Thymus (tissue), 11 donors: ENCODE data around the gene DEDD2. TPM values are rescaled to one million over a fixed set of nuclear protein-coding genes. Genes with fewer than 3 reads are reported as not detected.

Source experiments
- DNase-seq, 9 donors: peaks; one replicate each; pipeline ENCODE4 v3.0.0-alpha.2; 2013; ENCODE audit warnings: low spot score in 9 of 9, low read depth in 6 of 9, missing footprints in 1 of 9
- H3K27ac ChIP-seq, 2 donors: one replicate each; pipeline ENCODE4 v1.5.1; 2013; ENCODE audit warnings: control low read depth in 1 of 2, low read depth in 1 of 2, low read length in 1 of 2, mild to moderate bottlenecking in 1 of 2, moderate library complexity in 1 of 2
- H3K27me3 ChIP-seq, 2 donors: one replicate each; pipeline ENCODE4 v1.5.1; 2013; ENCODE audit warnings: low read length in 1 of 2; ENCODE audit not compliant: control insufficient read depth in 2 of 2, insufficient read depth in 1 of 2
- H3K36me3 ChIP-seq, 2 donors: one replicate each; pipeline ENCODE4 v1.5.1; 2013; ENCODE audit warnings: low read length in 1 of 2, mild to moderate bottlenecking in 1 of 2, moderate library complexity in 1 of 2; ENCODE audit not compliant: control insufficient read depth in 2 of 2, insufficient read depth in 2 of 2
- H3K4me1 ChIP-seq, 2 donors: one replicate each; pipeline ENCODE4 v1.5.1; 2013; ENCODE audit warnings: low read length in 2 of 2; ENCODE audit not compliant: control insufficient read depth in 2 of 2, insufficient read depth in 2 of 2
- H3K4me3 ChIP-seq, 2 donors: one replicate each; pipeline ENCODE4 v1.5.1; 2013; ENCODE audit warnings: low read length in 2 of 2, control low read depth in 1 of 2, mild to moderate bottlenecking in 1 of 2
- H3K9me3 ChIP-seq, 2 donors: one replicate each; pipeline ENCODE4 v1.5.1; 2013; ENCODE audit warnings: low read length in 1 of 2, mild to moderate bottlenecking in 1 of 2; ENCODE audit not compliant: control insufficient read depth in 2 of 2, insufficient read depth in 1 of 2
- WGBS: extraction: QIAGEN DNeasy Blood & Tissue Kit; methylation state at CpG from one replicate; pipeline ENCODE4 v1.1.7; 2013; 5-methylcytosine and 5-hydroxymethylcytosine counted together
- polyA plus RNA-seq: library from polyadenylated mRNA; stranded (reverse); fragments of 200-250 nt; gene quantifications from one replicate; pipeline ENCODE4 v1.2.3, GENCODE V29; 2013
- total RNA-seq: library from RNA; stranded (reverse); fragments of 120-200 nt; gene quantifications from one replicate; pipeline ENCODE4 v1.2.4, GENCODE V29; 2013
- donor health status: healthy.

The DEDD2 gene
- total and polyA plus RNA-seq, 2 donors: 30.1 to 36.9 TPM

DNA sequence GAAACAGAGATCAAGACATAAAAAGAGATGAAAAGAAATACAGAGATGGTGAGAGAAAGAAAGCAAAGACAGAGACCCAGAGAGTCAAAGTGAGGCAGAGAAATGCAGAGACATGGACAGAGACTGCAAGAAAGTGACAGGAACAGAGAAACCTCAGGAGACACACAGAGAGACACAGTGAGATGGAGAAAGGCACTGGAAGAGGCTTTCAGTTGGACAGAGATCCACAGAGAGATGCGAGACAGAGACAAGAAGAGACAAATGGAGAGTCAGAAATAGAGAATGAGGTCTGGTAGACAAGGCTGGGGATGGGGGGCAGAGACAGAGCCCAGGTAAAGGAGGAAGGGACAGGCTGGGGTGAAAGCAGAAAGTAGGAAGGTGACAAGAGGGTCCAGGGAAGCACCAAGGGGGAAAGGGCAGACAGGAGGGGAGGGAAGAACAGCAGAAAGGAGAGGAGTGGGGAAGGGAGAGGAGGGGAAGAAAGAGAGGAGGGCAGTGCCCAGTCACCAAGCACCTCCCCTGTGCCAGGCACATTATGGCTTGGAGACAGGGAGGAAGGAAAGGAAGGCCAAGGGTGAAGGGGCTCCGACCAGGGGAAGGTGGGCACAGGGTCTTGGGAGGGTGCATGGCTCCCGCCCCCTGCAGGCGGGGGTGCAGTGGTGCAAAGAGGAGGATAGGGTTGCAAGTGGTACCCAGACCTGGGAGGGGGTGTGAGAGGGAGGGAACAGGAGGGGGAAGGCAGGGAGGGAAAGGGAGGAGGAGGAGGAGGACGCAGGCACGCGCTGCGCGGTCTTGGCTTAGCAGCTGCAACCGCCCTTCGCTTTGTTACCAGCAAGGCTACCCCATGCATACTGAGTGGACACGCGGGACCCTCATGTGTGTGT, 38.4 kb downstream of the DEDD2 start:
- H3K27ac ChIP-seq: no peak overlapping the region
- no peak for DNase-seq
- no peaks in the 10 kb centered on the region for H3K36me3 ChIP-seq
- H3K9me3 ChIP-seq: peaks cover 0 to 4% of the 10 kb centered on the region in 2 donors
- peaks cover 10 to 33% of the 10 kb centered on the region in 2 donors for H3K4me1 ChIP-seq
- H3K27me3 ChIP-seq: peaks cover 39 to 85% of the 10 kb centered on the region in 2 donors
- no peak overlapping the region for H3K4me3 ChIP-seq
- WGBS: 17% methylated on average over 13 of the region's 13 CpGs

DNA sequence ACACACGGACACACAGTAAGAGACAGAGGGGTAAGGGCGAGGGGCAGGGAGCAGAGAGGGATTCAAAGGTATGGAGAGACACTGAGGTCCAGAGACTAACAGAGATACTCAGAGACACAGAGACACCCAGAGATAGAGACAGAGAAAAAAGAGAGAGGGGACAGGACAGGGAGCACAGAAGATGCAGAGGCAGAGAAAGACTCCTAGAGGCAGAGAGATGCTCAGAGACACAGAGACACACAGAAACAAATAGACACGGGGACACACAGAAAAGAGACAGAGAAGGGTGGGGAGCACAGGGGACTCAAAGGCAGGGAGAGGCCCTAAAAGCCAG, 39.8 kb downstream of the DEDD2 start:
- Histone ChIP-seq H3K27ac (no peak overlapping the region), H3K4me3 (no peak overlapping the region), H3K27me3 (peaks cover 42 to 93% of the 10 kb centered on the region in 2 donors), H3K4me1 (peaks cover 10 to 33% of the 10 kb centered on the region in 2 donors), H3K36me3 (no peaks in the 10 kb centered on the region), H3K9me3 (peaks cover 0 to 4% of the 10 kb centered on the region in 2 donors)
- WGBS: 45% methylated on average over 3 of the region's 3 CpGs
- DNase-seq: no peak

DNA sequence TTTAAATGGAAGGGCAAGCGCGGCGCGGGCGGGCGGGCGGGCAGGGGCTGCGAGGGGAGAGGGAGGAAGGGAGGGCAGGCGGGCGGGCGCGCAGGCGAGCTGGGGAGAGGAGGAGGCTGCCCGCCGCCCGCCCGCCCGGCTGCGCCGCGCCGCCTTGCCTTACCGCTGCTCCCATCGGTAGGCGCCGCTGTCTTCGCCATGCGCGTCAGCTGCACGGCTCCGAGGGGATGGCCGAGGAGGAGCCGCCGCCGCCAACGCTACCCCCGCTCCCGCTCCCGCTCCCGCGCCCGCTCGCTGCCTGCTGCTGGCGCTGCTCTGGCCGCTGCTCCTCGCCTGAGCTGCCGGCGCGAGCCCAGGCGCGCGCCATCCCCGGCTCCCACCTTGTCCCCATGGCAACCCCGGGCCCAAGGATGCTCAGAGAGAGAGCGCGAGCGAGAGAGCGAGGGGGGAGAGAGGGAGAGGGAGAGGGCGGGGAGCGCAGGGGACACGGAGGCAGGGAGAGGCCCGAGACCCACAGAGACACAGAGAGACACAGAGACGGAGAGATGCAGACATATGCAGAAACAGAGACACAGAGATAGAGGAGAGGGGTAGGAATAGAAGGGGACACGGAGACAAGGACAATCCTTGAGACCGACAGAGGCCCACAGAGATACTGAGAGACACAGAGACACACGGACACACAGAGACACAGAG, 40.3 kb downstream of the DEDD2 start:
- peak in 4 of 9 donors; percentile 51 to 79 (median 68) for DNase-seq
- WGBS: 1% methylated on average over 63 of the region's 66 CpGs
- peaks cover 0 to 4% of the 10 kb centered on the region in 2 donors for H3K9me3 ChIP-seq
- H3K27ac ChIP-seq: no peak overlapping the region
- H3K4me1 ChIP-seq: peaks cover 10 to 33% of the 10 kb centered on the region in 2 donors
- H3K36me3 ChIP-seq: no peaks in the 10 kb centered on the region
- H3K4me3 ChIP-seq: peak overlapping the region in 1 of 2 donors; percentile 54
- H3K27me3 ChIP-seq: peaks cover 42 to 93% of the 10 kb centered on the region in 2 donors

DNA sequence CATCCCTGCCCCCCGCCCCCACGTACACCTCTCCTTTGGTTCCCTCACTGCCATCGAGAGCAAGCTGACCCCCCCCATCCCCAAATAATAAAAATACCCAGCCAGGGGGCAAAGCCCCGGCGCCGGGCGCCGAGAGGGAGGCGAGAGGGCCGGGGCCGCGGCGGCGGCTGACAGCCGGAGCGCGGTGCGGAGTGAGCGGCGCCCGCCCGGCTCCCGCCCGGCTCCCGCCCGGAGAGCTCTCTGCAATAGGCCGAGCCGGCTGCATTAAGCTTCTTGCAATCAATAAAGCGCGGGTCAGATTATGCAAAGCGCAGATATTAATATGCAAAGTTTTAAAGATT, 40.9 kb downstream of the DEDD2 start:
- DNase-seq: no peak
- Histone ChIP-seq H3K4me3 (peak overlapping the region in 1 of 2 donors; percentile 54), H3K36me3 (no peaks in the 10 kb centered on the region), H3K9me3 (peaks cover 0 to 4% of the 10 kb centered on the region in 2 donors), H3K27ac (no peak overlapping the region), H3K4me1 (peaks cover 10 to 33% of the 10 kb centered on the region in 2 donors), H3K27me3 (peaks cover 42 to 90% of the 10 kb centered on the region in 2 donors)
- 1% methylated on average over 31 of the region's 31 CpGs for WGBS

DNA sequence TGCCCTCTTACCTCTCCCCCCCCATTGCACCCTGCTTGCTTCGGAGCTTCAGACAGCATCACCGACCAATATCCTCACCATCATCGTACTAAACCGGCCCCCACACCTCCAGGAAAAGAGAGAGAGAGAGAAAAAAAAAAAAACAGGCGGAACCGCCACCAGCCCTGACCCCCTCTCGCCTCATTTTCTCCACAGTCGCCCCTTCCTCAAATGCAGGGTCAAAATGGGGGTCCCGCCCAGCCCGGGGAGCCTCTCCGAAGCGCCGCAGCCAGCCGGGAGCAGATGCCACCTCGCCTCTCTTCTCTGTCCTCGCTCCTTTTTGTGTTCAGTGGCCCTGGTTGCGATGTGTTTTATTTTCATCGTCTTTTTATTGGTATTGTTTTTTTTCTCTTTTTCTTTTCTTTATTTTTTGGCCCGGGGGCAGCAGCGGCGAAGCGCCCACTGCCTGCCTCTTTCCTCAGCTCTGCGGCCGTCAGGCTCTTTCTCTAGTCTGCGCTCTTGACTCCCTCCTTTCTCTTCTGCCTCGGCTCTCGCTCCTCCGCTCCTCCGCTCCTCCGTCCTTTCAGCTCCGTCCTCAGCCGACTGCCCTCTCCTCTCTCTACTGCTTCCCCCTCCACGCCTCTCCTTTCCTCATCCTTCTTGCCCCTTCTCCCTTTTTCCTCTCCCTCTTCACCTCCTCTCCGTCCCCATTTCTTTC, 41.4 kb downstream of the DEDD2 start:
- H3K27me3 ChIP-seq: peaks cover 42 to 88% of the 10 kb centered on the region in 2 donors
- 4% methylated on average over 34 of the region's 34 CpGs for WGBS
- H3K4me3 ChIP-seq: peak overlapping the region in 1 of 2 donors; percentile 54

DNA sequence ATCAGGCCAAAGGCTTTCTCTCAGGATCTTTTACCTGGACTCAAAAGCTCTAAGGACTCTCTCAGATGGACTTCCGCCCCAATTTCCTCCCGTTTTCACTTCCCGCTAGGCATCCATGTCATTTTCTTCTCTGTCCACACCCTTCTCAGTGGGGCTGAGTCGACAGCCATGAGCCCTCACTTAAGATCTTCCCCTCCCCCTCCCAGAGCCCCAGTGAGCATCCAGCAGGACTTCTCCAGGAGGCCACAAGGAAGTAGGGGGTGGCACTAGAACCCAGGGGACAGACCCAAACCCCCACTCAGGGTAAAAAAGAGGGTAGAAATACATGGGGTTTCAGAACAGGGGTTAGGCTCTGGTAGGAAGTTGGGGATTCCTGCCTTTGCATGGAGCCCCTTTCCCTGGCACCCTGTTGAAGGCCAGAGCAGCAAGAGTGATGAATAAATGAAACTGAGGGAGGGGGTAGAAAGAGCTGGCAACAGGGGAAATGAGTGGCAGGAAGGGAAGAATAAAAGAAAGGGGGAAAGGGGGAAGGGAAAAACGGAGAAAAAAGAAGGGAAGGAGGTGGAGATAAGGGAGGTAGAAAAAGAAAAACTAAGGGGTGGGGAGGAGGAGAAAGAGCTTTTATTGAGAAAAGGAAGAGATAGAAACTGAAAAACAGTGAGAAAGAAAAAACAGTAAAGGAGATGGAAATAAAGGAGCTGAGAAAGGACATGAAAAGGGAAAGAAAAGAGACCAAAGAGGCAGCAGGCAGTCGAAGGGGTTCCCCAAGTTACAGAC, 42.3 kb downstream of the DEDD2 start:
- H3K4me3 ChIP-seq: no peak overlapping the region
- H3K4me1 ChIP-seq: peaks cover 10 to 33% of the 10 kb centered on the region in 2 donors
- peaks cover 0 to 4% of the 10 kb centered on the region in 2 donors for H3K9me3 ChIP-seq
- no peaks in the 10 kb centered on the region for H3K36me3 ChIP-seq
- no peak overlapping the region for H3K27ac ChIP-seq
- WGBS: 80% methylated on average over 6 of the region's 6 CpGs
- no peak for DNase-seq
- H3K27me3 ChIP-seq: peaks cover 42 to 83% of the 10 kb centered on the region in 2 donors

More for the DNA sequence above, 41.4 kb downstream of the DEDD2 start:
- Histone ChIP-seq H3K36me3 (no peaks in the 10 kb centered on the region), H3K27ac (no peak overlapping the region), H3K4me1 (peaks cover 10 to 33% of the 10 kb centered on the region in 2 donors), H3K9me3 (peaks cover 0 to 4% of the 10 kb centered on the region in 2 donors)
- DNase-seq: peak in 1 of 9 donors; percentile 21

DNA sequence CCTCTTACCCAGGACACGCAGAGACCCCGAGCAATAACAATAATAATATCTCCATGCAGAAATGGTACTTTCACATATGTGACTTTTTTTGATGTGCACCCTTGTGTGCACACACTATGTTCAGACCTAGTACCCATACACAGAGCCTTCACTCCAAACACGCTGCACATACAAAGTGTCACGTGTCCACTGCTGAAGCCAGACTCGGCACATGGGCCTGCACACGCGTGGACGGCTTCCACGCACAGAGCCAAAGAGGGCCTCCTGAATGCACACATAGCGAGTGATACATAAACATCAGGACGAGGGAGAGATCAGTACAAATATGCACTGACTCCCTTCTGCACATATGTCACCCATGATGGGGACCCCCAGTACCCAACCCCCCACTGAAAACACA, 43.3 kb downstream of the DEDD2 start:
- peaks cover 35 to 78% of the 10 kb centered on the region in 2 donors for H3K27me3 ChIP-seq
- peaks cover 10 to 23% of the 10 kb centered on the region in 2 donors for H3K4me1 ChIP-seq
- WGBS: 96% methylated on average over 11 of the region's 11 CpGs
- DNase-seq: no peak
- peaks cover 0 to 4% of the 10 kb centered on the region in 2 donors for H3K9me3 ChIP-seq
- H3K27ac ChIP-seq: no peak overlapping the region
- no peaks in the 10 kb centered on the region for H3K36me3 ChIP-seq
- H3K4me3 ChIP-seq: no peak overlapping the region

DNA sequence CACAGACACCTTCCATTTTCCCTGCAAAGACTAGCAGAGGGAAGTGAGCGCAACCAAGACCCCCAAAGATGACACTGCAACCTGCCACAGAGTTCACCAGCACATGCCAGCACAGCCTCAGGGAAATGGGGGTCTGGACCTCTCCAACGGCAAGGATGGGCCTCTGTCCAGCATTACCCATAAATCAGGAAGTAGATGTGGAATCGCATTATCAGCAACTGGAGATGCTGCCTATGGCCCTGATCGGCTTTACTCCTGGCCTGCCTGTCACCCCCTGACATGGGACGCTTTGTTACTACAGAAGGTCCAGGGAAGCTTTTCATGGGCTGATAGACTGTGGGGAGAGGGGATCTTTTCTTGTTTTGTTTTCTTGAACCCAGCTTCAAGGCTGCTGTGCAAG, 43.8 kb downstream of the DEDD2 start:
- 90% methylated on average over 5 of the region's 5 CpGs for WGBS
- Histone ChIP-seq H3K27me3 (peaks cover 34 to 73% of the 10 kb centered on the region in 2 donors), H3K4me1 (peaks cover 10 to 21% of the 10 kb centered on the region in 2 donors), H3K36me3 (no peaks in the 10 kb centered on the region), H3K27ac (no peak overlapping the region), H3K9me3 (peaks cover 0 to 4% of the 10 kb centered on the region in 2 donors), H3K4me3 (no peak overlapping the region)
- no peak for DNase-seq
